ENCODE results near the gene KIAA1614. TPM values are rescaled to one million over a fixed set of nuclear protein-coding genes. Genes with fewer than 3 reads are reported as not detected.

Gene KIAA1614
- total RNA-seq, 1 experiment from 2014 or later = 5.9 TPM

GRCh38 chr1:180899262-180899661, 13.4 kb upstream of the KIAA1614 start:
- Histone ChIP-seq H3K4me1 (replicated peaks) (no peaks in the 10 kb centered on the region), H3K9me3 (replicated peaks) (no peaks in the 10 kb centered on the region), H3K4me3 (no peak overlapping the region), H3K27me3 (replicated peaks) (no peaks in the 10 kb centered on the region), H3K27ac (no peak overlapping the region), H3K36me3 (no peaks in the 10 kb centered on the region)
- DNase-seq (ENCODE audit: low read depth in 1 of 2, low spot score in 2 of 2) = no peak

DNA sequence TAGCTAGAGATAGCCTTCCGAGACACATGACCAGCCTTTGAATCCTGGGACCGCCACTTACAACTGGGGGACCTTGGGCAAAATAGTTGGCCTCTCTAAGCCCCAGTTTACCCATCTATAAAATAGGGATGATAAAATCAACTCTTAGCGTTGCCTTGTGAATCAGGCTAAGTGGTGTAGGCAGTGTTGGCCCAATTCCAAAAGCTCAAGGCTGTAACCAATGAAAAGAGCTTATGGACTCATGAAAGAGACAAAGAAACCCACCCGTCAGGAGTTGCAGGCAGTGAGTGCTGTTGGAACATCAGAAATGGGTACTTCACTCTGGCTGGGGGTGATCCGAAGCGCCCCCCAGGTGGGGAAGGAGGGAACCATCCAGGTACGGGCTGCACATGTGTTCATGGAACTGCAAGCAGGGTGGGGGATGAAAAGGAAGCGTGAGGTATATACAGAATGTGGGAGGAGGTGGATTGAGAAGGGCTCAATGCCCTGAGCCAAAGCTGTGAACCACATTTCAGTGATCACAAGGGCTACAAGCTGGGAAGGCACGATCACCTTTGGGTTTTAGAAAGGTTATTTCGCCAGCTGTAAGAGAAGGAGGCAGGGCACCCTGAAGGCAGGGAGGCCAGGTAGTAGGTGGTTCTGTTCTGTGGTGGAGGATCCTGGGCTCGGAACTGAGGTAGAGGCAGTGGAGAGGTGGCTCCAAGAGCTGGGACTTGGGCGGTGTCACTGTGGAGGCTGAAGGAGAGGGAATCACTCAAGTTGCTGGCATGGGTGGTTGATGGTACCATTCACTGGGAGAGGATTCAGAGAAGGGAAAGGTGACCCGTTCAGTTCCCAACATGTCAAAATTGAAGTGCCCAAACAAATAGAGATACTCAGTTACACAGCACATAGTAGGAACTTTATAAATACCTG, 11.4 kb upstream of the KIAA1614 start:
- H3K4me3 ChIP-seq = no peak overlapping the region

DNA sequence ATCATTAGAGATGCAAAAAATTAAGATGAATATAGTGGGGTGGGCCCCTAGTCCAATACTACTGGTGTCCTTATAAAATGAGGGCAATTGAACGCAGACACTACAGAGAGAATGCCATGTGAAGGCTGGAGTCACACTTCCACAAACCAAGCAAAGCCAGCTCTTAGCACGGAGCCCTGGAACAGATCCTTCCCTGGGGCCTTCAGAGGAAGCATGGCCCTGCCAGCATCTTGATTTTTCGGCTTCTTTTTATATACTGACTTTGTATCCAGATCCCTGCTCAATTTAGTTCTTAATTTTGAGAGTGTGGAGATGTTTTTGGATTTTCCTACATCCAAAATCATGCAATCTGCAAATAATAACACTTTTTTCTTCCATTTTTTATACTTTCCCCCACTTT, 10.2 kb upstream of the KIAA1614 start:
- Histone ChIP-seq H3K9me3 (replicated peaks) (no peaks in the 10 kb centered on the region), H3K27me3 (replicated peaks) (no peaks in the 10 kb centered on the region; the same call in 1 of the 2 replicates), H3K36me3 (no peaks in the 10 kb centered on the region), H3K27ac (no peak overlapping the region), H3K4me3 (no peak overlapping the region), H3K4me1 (replicated peaks) (no peaks in the 10 kb centered on the region)
- DNase-seq (ENCODE audit: low read depth in 1 of 2, low spot score in 2 of 2) = no peak

More for the DNA sequence above, 11.4 kb upstream of the KIAA1614 start:
- Histone ChIP-seq H3K27me3 (replicated peaks) (no peaks in the 10 kb centered on the region; the same call in 1 of the 2 replicates), H3K4me1 (replicated peaks) (no peaks in the 10 kb centered on the region), H3K36me3 (no peaks in the 10 kb centered on the region), H3K27ac (no peak overlapping the region), H3K9me3 (replicated peaks) (no peaks in the 10 kb centered on the region)
- no peak for DNase-seq (ENCODE audit: low read depth in 1 of 2, low spot score in 2 of 2)

DNA sequence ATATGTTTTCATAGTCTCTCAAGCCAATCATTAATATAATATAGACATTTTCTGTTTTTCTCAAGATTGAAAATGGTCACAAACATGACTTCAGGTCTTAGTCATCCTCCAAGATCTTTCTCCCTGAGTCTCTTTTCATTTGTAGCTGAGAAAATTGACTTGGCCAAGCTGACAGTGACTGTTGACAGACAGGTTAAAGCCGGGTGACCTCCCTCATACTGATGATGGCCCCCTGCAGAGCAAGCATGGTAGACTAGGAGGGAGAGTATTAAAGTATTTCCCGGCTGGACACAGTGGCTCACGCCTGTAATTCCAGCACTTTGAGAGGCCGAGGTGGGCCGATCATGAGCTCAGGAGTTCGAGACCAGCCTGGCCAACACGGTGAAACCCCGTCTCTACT, 6.8 kb upstream of the KIAA1614 start:
- no peaks in the 10 kb centered on the region for H3K36me3 ChIP-seq
- H3K4me3 ChIP-seq = no peak overlapping the region
- peak in 1 of 2 experiments; percentile 8 for DNase-seq (ENCODE audit: low read depth in 1 of 2, low spot score in 2 of 2)

GRCh38 chr1:180906511-180906910, 6.2 kb upstream of the KIAA1614 start:
- Histone ChIP-seq H3K27me3 (replicated peaks) (no peaks in the 10 kb centered on the region; the same call in 1 of the 2 replicates), H3K36me3 (no peaks in the 10 kb centered on the region), H3K27ac (no peak overlapping the region), H3K4me3 (no peak overlapping the region), H3K9me3 (replicated peaks) (no peaks in the 10 kb centered on the region), H3K4me1 (replicated peaks) (peaks cover 3% of the 10 kb centered on the region)
- peak in 1 of 2 experiments; percentile 25 for DNase-seq (ENCODE audit: low read depth in 1 of 2, low spot score in 2 of 2)

More for the DNA sequence above, 6.8 kb upstream of the KIAA1614 start:
- Histone ChIP-seq H3K9me3 (replicated peaks) (no peaks in the 10 kb centered on the region), H3K4me1 (replicated peaks) (no peaks in the 10 kb centered on the region), H3K27ac (no peak overlapping the region), H3K27me3 (replicated peaks) (no peaks in the 10 kb centered on the region; the same call in 1 of the 2 replicates)

- no peak overlapping the region for H3K4me3 ChIP-seq
- H3K27ac ChIP-seq = no peak overlapping the region
- H3K4me1 ChIP-seq (replicated peaks) = peaks cover 11% of the 10 kb centered on the region
- H3K27me3 ChIP-seq (replicated peaks) = no peaks in the 10 kb centered on the region; the same call in 1 of the 2 replicates
- DNase-seq (ENCODE audit: low read depth in 1 of 2, low spot score in 2 of 2) = peak in 1 of 2 experiments; percentile 34
- no peaks in the 10 kb centered on the region for H3K9me3 ChIP-seq (replicated peaks)
- H3K36me3 ChIP-seq = no peaks in the 10 kb centered on the region
These were observed 5.2 kb upstream of the KIAA1614 start for GRCh38 chr1:180907313-180908055.

GRCh38 chr1:180908074-180908765, 4.5 kb upstream of the KIAA1614 start:
- no peak overlapping the region for H3K27ac ChIP-seq
- H3K4me3 ChIP-seq = no peak overlapping the region
- H3K27me3 ChIP-seq (replicated peaks) = no peaks in the 10 kb centered on the region; the same call in 1 of the 2 replicates
- no peaks in the 10 kb centered on the region for H3K9me3 ChIP-seq (replicated peaks)
- DNase-seq (ENCODE audit: low read depth in 1 of 2, low spot score in 2 of 2) = peak in 1 of 2 experiments; percentile 35
- H3K4me1 ChIP-seq (replicated peaks) = peaks cover 11% of the 10 kb centered on the region
- H3K36me3 ChIP-seq = peaks cover 4% of the 10 kb centered on the region; the same call in 1 of the 2 replicates

GRCh38 chr1:180909005-180909414, 3.7 kb upstream of the KIAA1614 start:
- Histone ChIP-seq H3K9me3 (replicated peaks) (no peaks in the 10 kb centered on the region), H3K4me3 (no peak overlapping the region), H3K27me3 (replicated peaks) (no peaks in the 10 kb centered on the region; the same call in 1 of the 2 replicates), H3K4me1 (replicated peaks) (peaks cover 16% of the 10 kb centered on the region), H3K27ac (no peak overlapping the region), H3K36me3 (peaks cover 4% of the 10 kb centered on the region; the same call in 1 of the 2 replicates)
- peak in 1 of 2 experiments; percentile 30 for DNase-seq (ENCODE audit: low read depth in 1 of 2, low spot score in 2 of 2)

DNA sequence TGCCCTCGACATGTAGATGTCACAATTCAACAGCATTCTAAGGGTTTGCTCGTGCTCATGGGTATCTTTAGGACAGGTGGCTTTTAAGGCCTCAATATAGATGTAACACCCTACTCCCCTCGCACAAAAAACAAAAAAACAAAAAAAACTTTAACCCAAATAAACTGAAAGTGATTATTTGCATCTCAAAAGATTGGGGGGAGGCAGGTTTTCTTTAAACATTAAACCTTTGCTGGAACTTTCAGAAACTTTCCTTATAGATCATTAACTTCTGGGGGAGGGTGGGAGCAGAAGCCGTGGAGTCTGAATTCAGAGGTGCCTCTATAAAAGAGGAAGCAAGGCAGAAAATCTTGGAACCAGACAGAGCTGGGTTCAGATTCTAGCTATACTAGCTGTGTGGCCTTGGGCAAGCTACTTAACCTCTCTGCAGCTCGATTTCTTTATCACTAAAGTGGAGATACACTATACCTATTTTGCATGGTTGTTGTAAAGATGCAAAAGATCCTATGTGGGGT, 3.2 kb upstream of the KIAA1614 start:
- Histone ChIP-seq H3K27ac (no peak overlapping the region), H3K4me1 (replicated peaks) (peaks cover 18% of the 10 kb centered on the region), H3K27me3 (replicated peaks) (no peaks in the 10 kb centered on the region; the same call in 1 of the 2 replicates), H3K36me3 (peaks cover 4% of the 10 kb centered on the region; the same call in 1 of the 2 replicates), H3K9me3 (replicated peaks) (no peaks in the 10 kb centered on the region), H3K4me3 (no peak overlapping the region)
- peak in 1 of 2 experiments; percentile 4 for DNase-seq (ENCODE audit: low read depth in 1 of 2, low spot score in 2 of 2)

DNA sequence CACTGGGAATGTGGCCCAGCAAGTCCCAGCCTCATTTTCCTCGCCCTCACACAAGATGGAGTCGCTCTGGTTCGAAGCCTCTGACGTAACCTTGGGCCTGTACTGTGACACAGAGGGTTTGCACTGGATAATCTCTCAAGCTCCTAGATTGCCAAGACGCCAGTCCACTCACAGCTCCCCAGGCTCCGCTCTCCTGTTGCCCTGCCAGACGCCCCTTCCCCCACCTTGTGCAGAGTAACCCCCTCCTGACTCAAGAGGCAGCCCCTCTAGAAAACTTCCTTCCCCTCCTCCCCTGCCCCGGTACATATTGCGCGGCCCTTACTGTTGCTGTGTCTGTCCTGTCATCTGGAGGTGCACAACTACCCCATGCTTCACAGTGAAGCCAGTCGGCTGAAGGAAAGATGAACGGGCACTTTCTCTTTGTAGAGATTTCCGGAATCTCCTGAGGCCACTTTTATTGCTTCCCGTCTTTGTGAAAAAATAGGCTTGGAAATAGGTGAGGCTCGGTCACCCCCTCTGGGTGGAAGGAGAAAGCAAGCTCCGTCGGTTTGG, 981 bp upstream of the KIAA1614 start:
- Histone ChIP-seq H3K36me3 (peaks cover 6% of the 10 kb centered on the region), H3K27me3 (replicated peaks) (no peaks in the 10 kb centered on the region), H3K4me3 (peak overlapping the region; percentile 73), H3K9me3 (replicated peaks) (no peaks in the 10 kb centered on the region), H3K27ac (peak overlapping the region; percentile 65), H3K4me1 (replicated peaks) (peaks cover 18% of the 10 kb centered on the region)
- DNase-seq (ENCODE audit: low read depth in 1 of 2, low spot score in 2 of 2) = no peak

- DNase-seq (ENCODE audit: low read depth in 1 of 2, low spot score in 2 of 2) = peak; percentile 56 to 69
- H3K27ac ChIP-seq = peak overlapping the region; percentile 65
- peaks cover 8% of the 10 kb centered on the region for H3K36me3 ChIP-seq
These were observed 391 bp upstream of the KIAA1614 start for GRCh38 chr1:180912211-180912800.

DNA sequence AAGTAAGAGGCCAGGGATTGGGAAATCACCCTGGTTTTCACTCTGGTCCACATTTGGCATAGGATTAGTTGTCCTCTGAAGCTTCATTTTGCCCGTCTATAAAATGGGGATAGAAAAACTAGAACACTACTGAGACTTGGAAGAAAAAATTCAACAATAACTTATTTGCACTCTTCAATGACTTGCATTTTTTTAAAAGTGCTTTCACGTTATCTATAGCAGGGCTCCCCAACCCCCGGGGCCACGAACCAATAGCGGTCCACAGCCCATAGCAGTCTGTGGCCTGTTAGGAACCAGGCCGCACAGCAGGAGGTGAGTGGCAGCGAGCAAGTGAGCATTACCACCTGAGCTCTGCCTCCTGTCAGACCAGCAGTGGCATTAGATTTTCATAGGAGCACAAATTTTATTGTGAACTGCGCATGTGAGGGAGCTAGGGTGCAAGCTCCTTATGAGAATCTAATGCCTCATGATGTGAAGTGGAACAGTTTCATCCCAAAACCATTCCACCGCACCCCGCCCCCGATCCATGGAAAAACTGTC, 2.8 kb downstream of the KIAA1614 start:
- no peak for DNase-seq (ENCODE audit: low read depth in 1 of 2, low spot score in 2 of 2)
- H3K27ac ChIP-seq = no peak overlapping the region
- peaks cover 8% of the 10 kb centered on the region for H3K36me3 ChIP-seq
- H3K27me3 ChIP-seq (replicated peaks) = no peaks in the 10 kb centered on the region
- no peaks in the 10 kb centered on the region for H3K9me3 ChIP-seq (replicated peaks)
- no peak overlapping the region for H3K4me3 ChIP-seq
- peaks cover 18% of the 10 kb centered on the region for H3K4me1 ChIP-seq (replicated peaks)

More at GRCh38 chr1:180912211-180912800, 391 bp upstream of the KIAA1614 start:
- Histone ChIP-seq H3K4me3 (peak overlapping the region; percentile 73), H3K4me1 (replicated peaks) (peaks cover 18% of the 10 kb centered on the region), H3K9me3 (replicated peaks) (no peaks in the 10 kb centered on the region), H3K27me3 (replicated peaks) (no peaks in the 10 kb centered on the region)

Measured in SJSA1 (cell line).